Gastrocnemius medialis (tissue), 4 donors: ENCODE results near the gene ARMH1. TPM values are rescaled to one million over a fixed set of nuclear protein-coding genes. Genes with fewer than 3 reads are reported as not detected.

Experiments used
- ATAC-seq, 2 donors: fragments of 150-250 bp; one replicate each; pipeline ENCODE4 v1.9.1; 2016
- DNase-seq, 2 donors: peaks; one replicate each; pipeline ENCODE4 v3.0.0-alpha.2; 2019
- H3K27ac ChIP-seq, 4 donors: fragments of 200-600 bp; sonication (generic); 1 replicate in 1 of 4; 2 replicates in 3 of 4; pipeline ENCODE4 v1.5.1; 2016 to 2018; ENCODE audit warnings: mild to moderate bottlenecking in 2 of 4, moderate library complexity in 1 of 4
- H3K27me3 ChIP-seq, 3 donors: fragments of 200-600 bp; sonication (generic) in 2 of 3; 1 replicate in 1 of 3; 2 replicates in 2 of 3; pipeline versions ENCODE4 v1.5.1 to v1.6.0; 2016 to 2019; ENCODE audit warnings: mild to moderate bottlenecking in 1 of 3, moderate library complexity in 1 of 3
- H3K36me3 ChIP-seq, 2 donors: fragments of 200-600 bp; sonication (generic) in 1 of 2; one replicate each; pipeline ENCODE4 v1.5.1; 2017 to 2018
- H3K4me1 ChIP-seq, 2 donors: fragments of 200-600 bp; sonication (generic) in 1 of 2; one replicate each; pipeline ENCODE4 v1.5.1; 2016 to 2017; ENCODE audit warnings: mild to moderate bottlenecking in 2 of 2
- H3K4me3 ChIP-seq, 4 donors: fragments of 200-600 bp; sonication (generic) in 3 of 4; 1 replicate in 1 of 4; 2 replicates in 3 of 4; pipeline ENCODE4 v1.5.1; 2016 to 2019; ENCODE audit warnings: mild to moderate bottlenecking in 2 of 4
- H3K9me3 ChIP-seq, 3 donors: fragments of 200-600 bp; sonication (generic) in 2 of 3; 1 replicate in 1 of 3; 2 replicates in 2 of 3; pipeline ENCODE4 v1.5.1; 2016 to 2019
- CTCF ChIP-seq, 5 experiments: fragments of 450-650 bp in 3 of 5; fragments of 200-600 bp in 2 of 5; sonication (generic) in 2 of 5; IDR thresholded peaks in 4 of 5; conservative IDR thresholded peaks in 1 of 5; 1 replicate in 4 of 5; 2 replicates in 1 of 5; pipeline ENCODE4 v1.5.1; 2016 to 2019; ENCODE audit warnings: antibody characterized with exemption in 5 of 5, mild to moderate bottlenecking in 3 of 5, moderate library complexity in 3 of 5
- POLR2A ChIP-seq, 2 donors: fragments of 450-650 bp; IDR thresholded peaks; one replicate each; pipeline ENCODE4 v1.6.1; 2017; ENCODE audit warnings: antibody characterized with exemption in 2 of 2, mild to moderate bottlenecking in 2 of 2, moderate library complexity in 2 of 2
- in situ Hi-C, 4 donors: fragments of 200-750 bp; cut with MboI; loops; one replicate each; pipeline versions ENCODE4 v1.15.0 to v1.8.0; 2017; ENCODE audit warnings: low sequenced_read_pairs in 4 of 4
- intact Hi-C: fragments of 100-400 bp; cut with DNase I; formaldehyde crosslinking; loops from one replicate; pipeline ENCODE4 v1.15.1; 2023; ENCODE audit warnings: low total_unique reads
- total RNA-seq, 4 donors: library from RNA; depleted of rRNA; stranded (reverse); fragments of >200 nt; gene quantifications; one replicate each; pipeline versions ENCODE4 v1.1.0 to v1.2.3, GENCODE V29; 2016

Gene ARMH1
- total RNA-seq, 4 donors from 2014 or later, result 0.78 TPM; not detected in 3

GRCh38 chr1:44651069-44651468, 23.4 kb upstream of the ARMH1 start:
- ATAC-seq (no peak), DNase-seq (no peak)
- Histone ChIP-seq H3K27me3 (no peaks in the 10 kb centered on the region), H3K9me3 (no peaks in the 10 kb centered on the region), H3K4me3 (no peak overlapping the region), H3K27ac (peak overlapping the region in 3 of 4 donors; percentile 32 to 79 (median 50)), H3K36me3 (peaks cover 0 to 31% of the 10 kb centered on the region in 2 donors), H3K4me1 (peaks cover 9 to 27% of the 10 kb centered on the region in 2 donors)
- intact Hi-C loops, result loop anchor here (10.0 kb wide), 1 partner anchor 436 kb away; the partner anchor contains the start of gene DMAP1
- in situ Hi-C loops, result loop anchor here (5.0 to 10.0 kb wide), 3 partner anchors 39 to 46 kb away; no protein-coding TSS in a partner anchor
- TF ChIP-seq CTCF (IDR thresholded peaks at IDR 0.05 in 4 of 5, conservative IDR thresholded peaks at IDR 0.05 in 1 of 5) (no peak), POLR2A (IDR thresholded peaks at IDR 0.05) (no peak)

DNA sequence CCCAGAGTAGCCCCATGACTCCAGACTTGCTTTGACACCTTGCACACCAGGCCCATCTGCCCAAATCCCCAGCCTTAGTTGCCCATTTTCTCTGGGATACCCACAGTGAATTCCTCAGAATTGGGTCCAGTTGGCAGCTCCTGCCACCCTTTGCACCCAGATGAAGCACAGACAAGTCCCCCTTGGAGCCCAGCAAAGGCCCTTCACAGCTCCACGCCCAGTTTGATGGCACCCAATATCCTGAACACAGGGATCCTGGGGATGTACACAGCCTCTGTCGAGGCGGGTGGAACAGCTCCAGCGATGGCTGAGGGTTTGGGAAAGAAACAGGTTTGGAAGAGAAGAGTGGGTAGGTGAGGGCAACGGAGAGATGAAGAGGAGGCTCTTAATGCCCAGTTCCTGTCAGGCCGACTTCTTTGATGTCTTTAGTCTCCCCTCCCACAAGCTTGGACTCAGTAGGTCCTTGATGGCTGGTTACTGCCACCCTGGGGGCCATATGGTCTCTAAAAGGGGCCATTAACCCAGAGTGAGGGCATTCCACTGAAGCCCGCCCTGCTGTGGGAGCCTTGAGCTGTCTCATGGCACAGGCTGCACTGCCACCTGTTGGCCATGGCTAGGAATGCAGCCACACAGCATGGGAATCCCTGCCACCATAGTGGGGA, 21.9 kb upstream of the ARMH1 start:
- Histone ChIP-seq H3K4me3 (no peak overlapping the region), H3K9me3 (no peaks in the 10 kb centered on the region), H3K4me1 (peaks cover 0 to 18% of the 10 kb centered on the region in 2 donors), H3K27me3 (no peaks in the 10 kb centered on the region), H3K27ac (no peak overlapping the region), H3K36me3 (peaks cover 0 to 31% of the 10 kb centered on the region in 2 donors)
- TF ChIP-seq CTCF (IDR thresholded peaks at IDR 0.05 in 4 of 5, conservative IDR thresholded peaks at IDR 0.05 in 1 of 5), result peak; percentile 91 to 97 (median 96)
- no peak for TF ChIP-seq POLR2A (IDR thresholded peaks at IDR 0.05)
- intact Hi-C loops, result loop anchor here (1.0 to 10.0 kb wide), 2 partner anchors 43 to 438 kb away; partner anchors contain the start of gene DMAP1
- peak; percentile 79 to 88 for ATAC-seq
- DNase-seq, result peak; percentile 43 to 72
- in situ Hi-C loops, result loop anchor here (5.0 to 10.0 kb wide), 3 partner anchors 40 to 48 kb away; no protein-coding TSS in a partner anchor

- no peaks in the 10 kb centered on the region for H3K27me3 ChIP-seq
- ATAC-seq (no peak), DNase-seq (no peak)
- peaks cover 0 to 11% of the 10 kb centered on the region in 2 donors for H3K4me1 ChIP-seq
- H3K9me3 ChIP-seq, result no peaks in the 10 kb centered on the region
- intact Hi-C loops (loop anchor here (1.0 to 10.0 kb wide), 2 partner anchors 44 to 439 kb away; partner anchors contain the start of gene DMAP1), in situ Hi-C loops (loop anchor here (5.0 to 10.0 kb wide), 3 partner anchors 41 to 49 kb away; no protein-coding TSS in a partner anchor)
- no peak overlapping the region for H3K27ac ChIP-seq
- peaks cover 0 to 30% of the 10 kb centered on the region in 2 donors for H3K36me3 ChIP-seq
- H3K4me3 ChIP-seq, result no peak overlapping the region
- TF ChIP-seq CTCF (IDR thresholded peaks at IDR 0.05 in 4 of 5, conservative IDR thresholded peaks at IDR 0.05 in 1 of 5) (peak in 1 of 5 experiments; percentile 27), POLR2A (IDR thresholded peaks at IDR 0.05) (no peak)
Observed at GRCh38 chr1:44653107-44653964, 21.2 kb upstream of the ARMH1 start.

DNA sequence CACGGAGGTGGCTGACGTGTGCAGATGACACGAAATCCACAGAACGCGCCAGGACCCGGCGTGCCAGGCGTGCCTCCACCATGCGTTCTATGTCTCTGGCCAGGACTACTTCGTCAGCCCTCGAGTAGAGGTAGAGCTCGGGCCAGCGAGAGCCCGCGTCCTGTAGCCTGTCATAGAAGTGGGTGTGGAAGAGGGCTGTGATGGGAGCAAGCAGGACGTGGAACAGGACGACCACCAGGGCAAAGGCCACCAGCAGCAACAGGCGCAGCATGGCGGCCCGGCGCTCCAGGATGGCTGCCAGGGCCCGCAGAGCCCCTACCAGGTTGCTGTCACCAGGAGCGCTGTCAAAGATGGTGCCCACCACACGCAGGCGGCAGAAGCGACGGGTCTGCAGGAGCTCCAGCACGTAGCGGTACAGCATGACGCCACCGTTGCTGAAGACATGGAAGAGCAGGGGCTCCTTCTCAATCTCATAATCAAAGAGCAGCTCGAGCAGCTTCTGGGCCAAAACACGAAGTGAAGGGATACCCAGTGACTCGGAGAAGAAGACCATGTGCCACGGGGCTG, 19.8 kb upstream of the ARMH1 start:
- DNase-seq (no peak), ATAC-seq (no peak)
- Histone ChIP-seq H3K4me3 (no peak overlapping the region), H3K36me3 (peaks cover 0 to 16% of the 10 kb centered on the region in 2 donors), H3K4me1 (peaks cover 0 to 6% of the 10 kb centered on the region in 2 donors), H3K9me3 (no peaks in the 10 kb centered on the region), H3K27me3 (no peaks in the 10 kb centered on the region), H3K27ac (no peak overlapping the region)
- in situ Hi-C loops (loop anchor here (5.0 to 10.0 kb wide), 3 partner anchors 42 to 50 kb away; no protein-coding TSS in a partner anchor), intact Hi-C loops (loop anchor here (10.0 kb wide), 1 partner anchor 440 kb away; the partner anchor contains the start of gene DMAP1)
- TF ChIP-seq CTCF (IDR thresholded peaks at IDR 0.05 in 4 of 5, conservative IDR thresholded peaks at IDR 0.05 in 1 of 5), result no peak
- no peak for TF ChIP-seq POLR2A (IDR thresholded peaks at IDR 0.05)
